ENCODE measurements around the gene KBTBD4.

DNA sequence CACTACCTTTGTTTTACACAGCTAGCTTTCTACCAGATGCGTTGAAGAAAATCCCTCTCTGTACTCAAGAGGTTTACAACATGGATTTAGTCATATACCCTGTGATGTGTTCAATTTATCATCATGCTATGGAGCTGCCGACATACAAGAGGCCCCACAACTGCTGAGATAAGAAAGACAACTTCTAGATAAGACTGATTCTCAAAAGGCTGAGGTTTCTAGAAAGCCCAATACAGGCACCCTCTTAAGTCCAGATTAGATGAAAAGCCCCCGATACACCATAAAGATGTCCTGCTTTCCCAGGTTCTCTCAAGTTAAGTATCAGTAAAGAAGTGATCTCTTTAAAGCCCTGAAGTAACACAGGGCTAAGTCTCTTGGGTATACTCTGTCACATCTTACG lies 49.3 kb upstream of the KBTBD4 start:
- TF ChIP-seq, protein P1, sequence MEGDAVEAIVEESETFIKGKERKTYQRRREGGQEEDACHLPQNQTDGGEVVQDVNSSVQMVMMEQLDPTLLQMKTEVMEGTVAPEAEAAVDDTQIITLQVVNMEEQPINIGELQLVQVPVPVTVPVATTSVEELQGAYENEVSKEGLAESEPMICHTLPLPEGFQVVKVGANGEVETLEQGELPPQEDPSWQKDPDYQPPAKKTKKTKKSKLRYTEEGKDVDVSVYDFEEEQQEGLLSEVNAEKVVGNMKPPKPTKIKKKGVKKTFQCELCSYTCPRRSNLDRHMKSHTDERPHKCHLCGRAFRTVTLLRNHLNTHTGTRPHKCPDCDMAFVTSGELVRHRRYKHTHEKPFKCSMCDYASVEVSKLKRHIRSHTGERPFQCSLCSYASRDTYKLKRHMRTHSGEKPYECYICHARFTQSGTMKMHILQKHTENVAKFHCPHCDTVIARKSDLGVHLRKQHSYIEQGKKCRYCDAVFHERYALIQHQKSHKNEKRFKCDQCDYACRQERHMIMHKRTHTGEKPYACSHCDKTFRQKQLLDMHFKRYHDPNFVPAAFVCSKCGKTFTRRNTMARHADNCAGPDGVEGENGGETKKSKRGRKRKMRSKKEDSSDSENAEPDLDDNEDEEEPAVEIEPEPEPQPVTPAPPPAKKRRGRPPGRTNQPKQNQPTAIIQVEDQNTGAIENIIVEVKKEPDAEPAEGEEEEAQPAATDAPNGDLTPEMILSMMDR (conservative IDR thresholded peaks at IDR 0.05 in 1 of 2, IDR thresholded peaks at IDR 0.05 in 1 of 2; ENCODE audit: low read depth in 1 of 2, low read length in 2 of 2): no peak
- no peak for TF ChIP-seq EZH2 (IDR thresholded peaks at IDR 0.05; ENCODE audit: low read length, missing control alignments)

All from fibroblast of lung (primary cell).